GM12801 (cell line): ENCODE results near the gene WDPCP.

Experiments
- CTCF ChIP-seq: IDR thresholded peaks from one replicate; pipeline ENCODE4 v1.5.1; 2011; ENCODE audit warnings: control low read depth; ENCODE audit not compliant: insufficient read length; ENCODE audit errors: extremely low read depth

Gene WDPCP

GRCh38 chr2:63514781-63515180, 73.5 kb downstream of the WDPCP start:
- TF ChIP-seq CTCF: no peak

- TF ChIP-seq CTCF: no peak
Observed at GRCh38 chr2:63514237-63514716, 74.0 kb downstream of the WDPCP start.

GRCh38 chr2:63506320-63506719, 82.0 kb downstream of the WDPCP start:
- TF ChIP-seq CTCF: no peak

DNA sequence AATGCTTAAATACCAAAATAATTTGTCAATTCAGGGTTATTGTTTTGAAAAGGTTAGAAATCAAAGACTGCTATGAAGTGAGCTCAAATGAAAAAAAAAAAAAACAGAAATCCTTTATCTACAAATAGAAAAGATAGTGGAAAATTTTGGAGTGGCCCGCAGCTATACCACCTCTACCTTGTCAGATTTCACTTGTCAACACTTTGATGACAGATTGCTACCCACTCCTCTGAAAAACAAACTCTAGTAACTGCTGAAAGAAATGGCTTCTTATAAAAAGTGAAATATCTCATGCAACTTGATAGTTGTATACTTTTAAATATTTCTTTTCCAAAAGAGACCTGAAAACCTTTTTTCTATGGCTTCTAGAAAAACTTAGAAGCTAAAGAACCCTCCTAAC, 84.5 kb downstream of the WDPCP start:
- no peak for TF ChIP-seq CTCF

- no peak for TF ChIP-seq CTCF
Observed at GRCh38 chr2:63500398-63500797, 87.9 kb downstream of the WDPCP start.

- no peak for TF ChIP-seq CTCF
Observed at GRCh38 chr2:63497576-63497975, 90.7 kb downstream of the WDPCP start.

GRCh38 chr2:63494968-63495367, 93.3 kb downstream of the WDPCP start:
- no peak for TF ChIP-seq CTCF

DNA sequence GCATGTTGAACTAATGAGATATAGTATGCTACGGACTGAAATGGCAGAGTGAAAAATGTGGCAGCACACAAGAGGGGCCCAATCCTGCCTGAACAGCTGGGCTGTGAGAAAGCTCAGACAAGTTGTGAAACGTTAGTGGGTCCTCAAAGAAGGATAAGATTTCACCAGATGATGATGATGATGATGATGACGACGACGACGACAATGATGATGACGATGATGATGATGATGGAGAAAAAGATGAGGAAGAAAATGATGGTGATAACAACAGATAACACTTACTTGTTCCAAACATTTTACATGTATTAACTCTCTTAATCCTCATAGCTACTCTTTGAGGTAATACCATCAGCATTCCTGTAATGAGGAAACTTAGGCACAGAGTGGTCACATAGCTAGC, 94.2 kb downstream of the WDPCP start:
- TF ChIP-seq CTCF: no peak
